ENCODE results near the gene KIF1B.
A peak's percentile ranks its signal among the peaks of the same experiment; 100 is the strongest.
"Not testable (repeated sequence)": the region's sequence is repeated elsewhere in the genome, so short reads cannot be mapped to it uniquely, and the experiment has no call there.

KIF1B gene

DNA sequence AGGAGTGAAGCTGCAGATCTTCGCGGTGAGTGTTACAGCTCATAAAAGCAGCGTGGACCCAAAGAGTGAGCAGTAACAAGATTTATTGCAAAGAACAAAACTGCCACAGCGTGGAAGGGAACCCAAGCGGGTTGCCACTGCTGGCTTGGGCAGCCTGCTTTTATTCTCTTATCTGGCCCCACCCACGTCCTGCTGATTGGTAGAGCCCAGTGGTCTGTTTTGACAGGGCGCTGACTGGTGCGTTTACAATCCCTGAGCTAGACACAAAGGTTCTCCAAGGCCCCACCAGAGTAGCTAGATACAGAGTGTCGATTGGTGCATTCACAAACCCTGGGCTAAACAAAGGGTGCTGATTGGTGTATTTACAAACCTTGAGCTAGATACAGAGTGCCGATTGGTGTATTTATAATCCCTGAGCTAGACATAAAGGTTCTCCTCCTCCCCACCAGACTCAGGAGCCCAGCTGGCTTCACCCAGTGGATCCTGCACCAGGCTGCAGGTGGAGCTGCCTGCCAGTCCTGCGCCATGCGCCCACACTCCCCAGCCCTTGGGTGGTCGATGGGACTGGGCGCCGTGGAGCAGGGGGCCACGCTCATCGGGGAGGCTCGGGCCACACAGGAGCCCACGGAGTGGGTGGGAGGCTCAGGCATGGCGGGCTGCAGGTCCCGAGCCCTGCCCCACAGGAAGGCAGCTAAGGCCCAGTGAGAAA lies 215.6 kb downstream of the KIF1B start:
- DNase-seq (ENCODE audit: low read depth, low spot score) = not testable (repeated sequence)

GRCh38 chr1:10426535-10426848 lies 216.1 kb downstream of the KIF1B start:
- not testable (repeated sequence) for DNase-seq (ENCODE audit: low read depth, low spot score)

DNA sequence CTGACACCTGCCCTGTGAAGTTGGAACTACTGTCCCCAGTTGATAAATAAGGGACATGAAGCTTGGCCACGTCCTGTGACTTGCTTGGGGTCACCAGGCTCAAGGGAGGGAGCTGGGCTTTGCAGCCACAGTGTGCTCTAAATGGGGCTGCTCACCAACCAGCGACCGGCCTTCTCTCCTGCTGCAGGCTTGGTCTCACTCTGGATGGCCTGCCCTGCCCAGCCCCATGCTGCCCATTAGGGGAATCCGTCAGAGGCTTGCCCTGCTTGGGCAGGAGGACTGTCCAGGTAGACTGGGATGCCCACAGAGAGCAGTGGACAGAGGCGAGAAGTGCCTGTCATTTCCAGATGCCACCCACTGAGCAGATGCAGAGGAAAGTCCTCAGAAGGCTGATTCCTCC lies 218.6 kb downstream of the KIF1B start:
- DNase-seq (ENCODE audit: low read depth, low spot score) = no peak

DNA sequence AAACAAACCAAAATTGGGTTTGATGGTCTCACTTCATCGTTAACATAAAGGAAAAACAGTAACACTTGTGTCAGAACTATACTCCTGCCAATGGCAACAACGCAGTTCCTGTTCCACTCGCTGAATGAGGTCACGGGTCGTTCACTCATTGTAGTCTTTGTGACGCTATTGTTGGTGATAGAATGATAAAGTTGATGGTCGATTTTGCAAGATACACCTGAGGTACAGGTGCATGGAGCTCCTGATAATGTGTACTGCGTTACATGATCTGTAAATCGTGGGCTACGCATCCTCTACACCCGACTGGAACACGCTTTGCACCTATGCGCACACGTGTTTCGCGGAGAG lies 219.5 kb downstream of the KIF1B start:
- DNase-seq (ENCODE audit: low read depth, low spot score) = no peak

GRCh38 chr1:10430216-10431069 lies 220.1 kb downstream of the KIF1B start, which contains the start of gene CENPS:
Gene CENPS (plus strand): TSS chr1:10430433. CDS start chr1:10430518, 85 bp downstream.
- DNase-seq (ENCODE audit: low read depth, low spot score) = peak; percentile 57

All from brain pericyte (primary cell).